Measurements from ENCODE around the gene IMP4. TPM values are rescaled to one million over a fixed set of nuclear protein-coding genes. Genes with fewer than 3 reads are reported as not detected.

Gene IMP4
- total and polyA plus RNA-seq, 2 of the 8 experiments (the other 6 are each of a cell fraction or from before 2014, with no cell fraction given): 96.8 to 194 TPM

GRCh38 chr2:130335226-130335625 is 7.5 kb upstream of the IMP4 start:
- H4K20me1 ChIP-seq (replicated peaks in 1 of 2; ENCODE audit: control insufficient read depth in 1 of 2, insufficient read depth in 2 of 2, low read length in 2 of 2): peaks cover 0 to 2% of the 10 kb centered on the region in 2 experiments
- no peak overlapping the region for H3K4ac ChIP-seq (replicated peaks; ENCODE audit: insufficient read length, low read depth, low read length)
- no peak overlapping the region for H3K23ac ChIP-seq (ENCODE audit: insufficient read length)
- H2BK20ac ChIP-seq (ENCODE audit: low read length): no peak overlapping the region
- H3K18ac ChIP-seq (ENCODE audit: extremely low read depth, low read length): no peak overlapping the region
- H3K23me2 ChIP-seq (ENCODE audit: low read depth, low read length): no peaks in the 10 kb centered on the region
- H3K9me3 ChIP-seq (ENCODE audit: insufficient read depth in 2 of 2, low read depth in 1 of 2, low read length in 1 of 2): no peaks in the 10 kb centered on the region
- no peak overlapping the region for H2AK5ac ChIP-seq (ENCODE audit: low read depth, low read length)
- no peak overlapping the region for H2BK12ac ChIP-seq (ENCODE audit: low read depth, low read length)
- H4K5ac ChIP-seq (ENCODE audit: insufficient read length, low read depth, low read length): no peak overlapping the region
- DNase-seq (ENCODE audit: low read depth in 1 of 2, low spot score in 2 of 2) (no peak), FAIRE-seq (no peak)
- no peak overlapping the region for H2AFZ ChIP-seq (ENCODE audit: low read length)
- H3K36me3 ChIP-seq (ENCODE audit: control insufficient read depth in 2 of 4, insufficient read depth in 4 of 4, low read length in 3 of 4): peaks cover 0 to 3% (median under 1%) of the 10 kb centered on the region in 4 experiments; a peak in 1 of 8 replicates
- H3K4me1 ChIP-seq (replicated peaks in 1 of 4; ENCODE audit: control insufficient read depth in 3 of 4, insufficient read depth in 4 of 4, low read length in 3 of 4): peaks cover 0 to 5% (median 4%) of the 10 kb centered on the region in 4 experiments; a peak in 4 of 7 replicates
- no peak overlapping the region for H2BK5ac ChIP-seq (ENCODE audit: low read depth, low read length)
- no peak overlapping the region for H3K4me3 ChIP-seq (ENCODE audit: extremely low read depth in 1 of 4, insufficient read depth in 2 of 4, low read depth in 3 of 4, low read length in 4 of 4)
- no peaks in the 10 kb centered on the region for H3K27me3 ChIP-seq (replicated peaks in 1 of 4; ENCODE audit: control insufficient read depth in 3 of 4, extremely low read depth in 1 of 4, insufficient read depth in 3 of 4, low read length in 3 of 4)
- POLR2A ChIA-PET (ENCODE audit: partially characterized antibody): interaction anchor here (1.1 to 2.7 kb wide), 4 partner anchors 47 to 180 kb away, joined by 3 to 15 read pairs (median 4); partner anchors contain the start of gene SMPD4
- CTCF ChIA-PET (ENCODE audit: partially characterized antibody): interaction anchor here (1.3 to 5.6 kb wide), 5 partner anchors 12 to 153 kb away, joined by 4 to 65 read pairs (median 5); partner anchors contain the start of genes MZT2B and SMPD4
- no peak overlapping the region for H4K8ac ChIP-seq (ENCODE audit: extremely low read depth, insufficient read depth, low read length)
- no peak overlapping the region for H2BK120ac ChIP-seq (replicated peaks; ENCODE audit: low read depth, low read length)
- H3K9ac ChIP-seq (replicated peaks in 1 of 4; ENCODE audit: extremely low read depth in 1 of 4, low read depth in 3 of 4, low read length in 3 of 4): no peak overlapping the region
- H3K56ac ChIP-seq (replicated peaks; ENCODE audit: insufficient read length, low read depth, low read length): no peak overlapping the region
- no peak overlapping the region for H3K14ac ChIP-seq (ENCODE audit: insufficient read length)
- H3K27ac ChIP-seq (ENCODE audit: low read depth, low read length): no peak overlapping the region
- no peak overlapping the region for H2BK15ac ChIP-seq (ENCODE audit: low read length)
- H3K4me2 ChIP-seq (ENCODE audit: insufficient read depth in 1 of 2, low read depth in 2 of 2, low read length in 2 of 2): no peak overlapping the region
- H3K79me2 ChIP-seq (ENCODE audit: control insufficient read depth in 1 of 2, insufficient read depth in 2 of 2, low read length in 2 of 2): no peaks in the 10 kb centered on the region
- no peaks in the 10 kb centered on the region; the same call in 1 of the 2 replicates for H3K79me1 ChIP-seq (ENCODE audit: low read depth, low read length)
- no peak overlapping the region for H4K91ac ChIP-seq (replicated peaks; ENCODE audit: insufficient read length, low read length)
- TF ChIP-seq GABPA (IDR thresholded peaks at IDR 0.05; ENCODE audit: borderline replicate concordance, insufficient read depth, low read length) (no peak), PHF8 (conservative IDR thresholded peaks at IDR 0.05; ENCODE audit: low read depth, low read length) (no peak), FOSL1 (IDR thresholded peaks at IDR 0.05; ENCODE audit: insufficient read depth, low read depth, low read length) (no peak), GTF2F1 (IDR thresholded peaks at IDR 0.05; ENCODE audit: borderline replicate concordance, low read depth, low read length) (no peak), HDAC2 (IDR thresholded peaks at IDR 0.05; ENCODE audit: borderline replicate concordance in 1 of 2, low read depth in 2 of 2, low read length in 2 of 2) (no peak), USF2 (IDR thresholded peaks at IDR 0.05; ENCODE audit: low read length) (no peak), SIN3A (conservative IDR thresholded peaks at IDR 0.05 in 1 of 2, IDR thresholded peaks at IDR 0.05 in 1 of 2; ENCODE audit: low read depth in 1 of 2, low read length in 2 of 2) (no peak), KDM4A (IDR thresholded peaks at IDR 0.05; ENCODE audit: low read depth, low read length, severe bottlenecking) (no peak), KDM5A (IDR thresholded peaks at IDR 0.05; ENCODE audit: low read length) (no peak), HDAC6 (IDR thresholded peaks at IDR 0.05; ENCODE audit: low read depth, low read length) (no peak)
- TF ChIP-seq, protein P1, sequence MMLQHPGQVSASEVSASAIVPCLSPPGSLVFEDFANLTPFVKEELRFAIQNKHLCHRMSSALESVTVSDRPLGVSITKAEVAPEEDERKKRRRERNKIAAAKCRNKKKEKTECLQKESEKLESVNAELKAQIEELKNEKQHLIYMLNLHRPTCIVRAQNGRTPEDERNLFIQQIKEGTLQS (IDR thresholded peaks at IDR 0.05; ENCODE audit: insufficient read depth, low read depth, low read length): no peak

All from H1 (cell line).